Lung (tissue), 12 donors: ENCODE results near the gene P2RX2. TPM values are rescaled to one million over a fixed set of nuclear protein-coding genes. Genes with fewer than 3 reads are reported as not detected.

Experiments
- ATAC-seq: fragments of 200-7000 bp; cut with Tn5 transposase; one replicate; pipeline ENCODE4 v1.9.1; 2020; ENCODE audit warnings: moderate number of reproducible peaks; ENCODE audit not compliant: insufficient read depth, low FRiP score
- DNase-seq, 3 donors: peaks; one replicate each; pipeline ENCODE4 v3.0.0-alpha.2; 2013 to 2017
- H3K27ac ChIP-seq, 2 donors: one replicate each; pipeline ENCODE4 v1.5.1; 2013; ENCODE audit warnings: mild to moderate bottlenecking in 2 of 2, moderate library complexity in 2 of 2, control low read depth in 1 of 2, inconsistent platforms in 1 of 2, low read depth in 1 of 2, low read length in 1 of 2
- H3K27me3 ChIP-seq, 3 donors: one replicate each; pipeline ENCODE4 v1.5.1; 2013; ENCODE audit warnings: low read length in 2 of 3; ENCODE audit not compliant: control insufficient read depth in 3 of 3, insufficient read depth in 3 of 3
- H3K36me3 ChIP-seq, 4 donors: one replicate each; pipeline ENCODE4 v1.5.1; 2013; ENCODE audit warnings: low read length in 4 of 4, mild to moderate bottlenecking in 1 of 4, moderate library complexity in 1 of 4; ENCODE audit not compliant: control insufficient read depth in 4 of 4, insufficient read depth in 4 of 4
- H3K4me1 ChIP-seq, 5 donors: one replicate each; pipeline ENCODE4 v1.5.1; 2013; ENCODE audit warnings: low read length in 5 of 5, mild to moderate bottlenecking in 2 of 5, moderate library complexity in 1 of 5; ENCODE audit not compliant: control insufficient read depth in 5 of 5, insufficient read depth in 5 of 5
- H3K4me3 ChIP-seq: one replicate; pipeline ENCODE4 v1.5.1; 2013; ENCODE audit warnings: mild to moderate bottlenecking, control low read depth, moderate library complexity
- H3K9ac ChIP-seq, 2 donors: one replicate each; pipeline ENCODE4 v1.5.1; 2013; ENCODE audit warnings: low read length in 2 of 2, control low read depth in 1 of 2; ENCODE audit not compliant: insufficient read depth in 1 of 2
- H3K9me3 ChIP-seq, 4 donors: one replicate each; pipeline ENCODE4 v1.5.1; 2013; ENCODE audit warnings: low read length in 3 of 4, mild to moderate bottlenecking in 1 of 4, moderate library complexity in 1 of 4; ENCODE audit not compliant: control insufficient read depth in 4 of 4, insufficient read depth in 3 of 4
- CTCF ChIP-seq: IDR thresholded peaks from 2 replicates; pipeline ENCODE4 v1.5.1; 2012; ENCODE audit warnings: mild to moderate bottlenecking; ENCODE audit errors: control extremely low read depth, extremely low read depth
- WGBS, 2 donors: extraction: QIAGEN DNeasy Blood & Tissue Kit; methylation state at CpG; one replicate each; pipeline ENCODE4 v1.1.7; 2013; 5-methylcytosine and 5-hydroxymethylcytosine counted together
- polyA plus RNA-seq, 2 donors: library from polyadenylated mRNA; stranded (reverse); fragments of 200-250 nt; gene quantifications; one replicate each; pipeline ENCODE4 v1.2.1, GENCODE V29; 2013
- total RNA-seq, 2 donors: library from RNA; depleted of rRNA in 1 of 2; stranded (reverse); fragments of >200 nt in 1 of 2; gene quantifications; one replicate each; pipeline ENCODE4 v1.2.1, GENCODE V29; 2014 to 2021
- donor health status: control.
- donor health status: control.
- donor health status: Bipolar disorder and iron deficiency.
- donor health status: healthy.
- donor health status: DM: yes; HTN: yes; CAD: no.

P2RX2 gene
- total and polyA plus RNA-seq, 4 donors: 0.05 to 3.4 (median 0.90) TPM

- DNase-seq: no peak
- Histone ChIP-seq H3K27ac (no peak overlapping the region), H3K4me3 (no peak overlapping the region), H3K4me1 (no peaks in the 10 kb centered on the region), H3K27me3 (no peaks in the 10 kb centered on the region), H3K36me3 (peaks cover 0 to 13% (median 0%) of the 10 kb centered on the region in 4 donors), H3K9ac (no peak overlapping the region), H3K9me3 (peaks cover 0 to 3% (median 0%) of the 10 kb centered on the region in 4 donors)
- TF ChIP-seq CTCF: no peak
- 88 to 92% methylated on average over 18 of the region's 18 CpGs for WGBS, 2 donors
- no peak for ATAC-seq
Measured at GRCh38 chr12:132586929-132587328, 31.6 kb upstream of the P2RX2 start.

- no peak for ATAC-seq
- H3K4me3 ChIP-seq: no peak overlapping the region
- no peak for DNase-seq
- H3K9me3 ChIP-seq: peaks cover 0 to 3% (median 0%) of the 10 kb centered on the region in 4 donors
- TF ChIP-seq CTCF: no peak
- peaks cover 0 to 9% (median 0%) of the 10 kb centered on the region in 4 donors for H3K36me3 ChIP-seq
- no peaks in the 10 kb centered on the region for H3K4me1 ChIP-seq
- 80 to 92% methylated on average over 2 to 3 of the region's 3 CpGs for WGBS, 2 donors
- no peak overlapping the region for H3K9ac ChIP-seq
- no peak overlapping the region for H3K27ac ChIP-seq
- H3K27me3 ChIP-seq: no peaks in the 10 kb centered on the region
Measured at GRCh38 chr12:132587781-132588180, 30.8 kb upstream of the P2RX2 start.

- no peak for DNase-seq
- ATAC-seq: no peak
Measured at GRCh38 chr12:132588319-132588718, 30.3 kb upstream of the P2RX2 start.

More at GRCh38 chr12:132588319-132588718, 30.3 kb upstream of the P2RX2 start:
- WGBS, 2 donors: 87 to 89% methylated on average over 6 of the region's 6 CpGs
- TF ChIP-seq CTCF: no peak
- H3K9ac ChIP-seq: no peak overlapping the region
- H3K27me3 ChIP-seq: no peaks in the 10 kb centered on the region
- peaks cover 0 to 4% (median 0%) of the 10 kb centered on the region in 4 donors for H3K36me3 ChIP-seq
- H3K27ac ChIP-seq: no peak overlapping the region
- H3K4me1 ChIP-seq: peaks cover 0 to 1% (median 0%) of the 10 kb centered on the region in 5 donors
- no peak overlapping the region for H3K4me3 ChIP-seq
- peaks cover 0 to 3% (median 0%) of the 10 kb centered on the region in 4 donors for H3K9me3 ChIP-seq
